ENCODE results near the gene SLC31A2. TPM values are rescaled to one million over a fixed set of nuclear protein-coding genes. Genes with fewer than 3 reads are reported as not detected.

The SLC31A2 gene
- polyA plus RNA-seq, 3 donors, result 82.9 to 247 (median 188) TPM

- Mint-ChIP-seq H3K27me3 (ENCODE audit: low read depth in 3 of 3) (no peaks in the 10 kb centered on the region), H3K4me1 (peaks cover 25% of the 10 kb centered on the region), H3K9me3 (no peaks in the 10 kb centered on the region), H3K27ac (peak overlapping the region; percentile 35 to 79 (median 73)), H3K4me3 (no peak overlapping the region), H3K36me3 (peaks cover 68 to 93% of the 10 kb centered on the region in 2 donors)
- Histone ChIP-seq H3K36me3 (replicated peaks in 1 of 2; ENCODE audit: control insufficient read depth in 1 of 2, insufficient read depth in 2 of 2, low read length in 2 of 2) (peaks cover 75 to 85% of the 10 kb centered on the region in 2 donors), H3K4me2 (replicated peaks; ENCODE audit: extremely low read depth, low read length, poor library complexity, severe bottlenecking) (peak overlapping the region; percentile 65), H3K27me3 (ENCODE audit: control insufficient read depth in 2 of 2, insufficient read depth in 2 of 2, low read length in 2 of 2) (no peaks in the 10 kb centered on the region), H2AFZ (ENCODE audit: insufficient read depth, low read depth, low read length, poor library complexity, severe bottlenecking) (no peak overlapping the region), H3K9ac (ENCODE audit: insufficient read depth, low read length, poor library complexity, severe bottlenecking) (no peak overlapping the region), H4K20me1 (ENCODE audit: insufficient read depth, low read length) (peaks cover 40% of the 10 kb centered on the region), H3K4me1 (ENCODE audit: control insufficient read depth in 1 of 2, insufficient read depth in 2 of 2, low read length in 2 of 2) (peaks cover 20 to 29% of the 10 kb centered on the region in 2 donors), H3K27ac (ENCODE audit: low read depth in 1 of 2, low read length in 2 of 2) (peak overlapping the region in 1 of 2 donors; percentile 69), H3K4me3 (replicated peaks in 1 of 3; ENCODE audit: low read depth in 2 of 3, low read length in 3 of 3) (peak overlapping the region in 1 of 3 experiments; percentile 60), H3K79me2 (ENCODE audit: insufficient read depth, low read length) (peaks cover 68% of the 10 kb centered on the region), H3K9me3 (replicated peaks in 1 of 2; ENCODE audit: control insufficient read depth in 1 of 2, insufficient read depth in 1 of 2, low read length in 2 of 2) (no peaks in the 10 kb centered on the region)
- no peak for TF ChIP-seq CTCF (IDR thresholded peaks at IDR 0.05)
- intact Hi-C loops (cut with micrococcal nuclease), result no loop called here
- DNase-seq, result peak in 1 of 3 donors; percentile 39
- WGBS (ENCODE audit: insufficient coverage), result 0% methylated on average over 1 of the region's 2 CpGs
Measured at GRCh38 chr9:113205432-113205831, 54.6 kb downstream of the SLC31A2 start.

GRCh38 chr9:113205861-113206260 lies 55.1 kb downstream of the SLC31A2 start:
- intact Hi-C loops (cut with micrococcal nuclease), result no loop called here
- H3K36me3 Mint-ChIP-seq, result peaks cover 69 to 93% of the 10 kb centered on the region in 2 donors

More at GRCh38 chr9:113205861-113206260, 55.1 kb downstream of the SLC31A2 start:
- Mint-ChIP-seq H3K4me3 (no peak overlapping the region), H3K27ac (peak overlapping the region; percentile 66 to 91 (median 78)), H3K27me3 (ENCODE audit: low read depth in 3 of 3) (no peaks in the 10 kb centered on the region), H3K9me3 (no peaks in the 10 kb centered on the region), H3K4me1 (peaks cover 25% of the 10 kb centered on the region)
- Histone ChIP-seq H4K20me1 (ENCODE audit: insufficient read depth, low read length) (peaks cover 44% of the 10 kb centered on the region), H2AFZ (ENCODE audit: insufficient read depth, low read depth, low read length, poor library complexity, severe bottlenecking) (no peak overlapping the region), H3K4me3 (replicated peaks in 1 of 3; ENCODE audit: low read depth in 2 of 3, low read length in 3 of 3) (peak overlapping the region in 1 of 3 experiments; percentile 60), H3K27me3 (ENCODE audit: control insufficient read depth in 2 of 2, insufficient read depth in 2 of 2, low read length in 2 of 2) (no peaks in the 10 kb centered on the region), H3K4me1 (ENCODE audit: control insufficient read depth in 1 of 2, insufficient read depth in 2 of 2, low read length in 2 of 2) (peaks cover 20 to 29% of the 10 kb centered on the region in 2 donors), H3K4me2 (replicated peaks; ENCODE audit: extremely low read depth, low read length, poor library complexity, severe bottlenecking) (peak overlapping the region; percentile 65), H3K9me3 (replicated peaks in 1 of 2; ENCODE audit: control insufficient read depth in 1 of 2, insufficient read depth in 1 of 2, low read length in 2 of 2) (no peaks in the 10 kb centered on the region), H3K27ac (ENCODE audit: low read depth in 1 of 2, low read length in 2 of 2) (peak overlapping the region in 1 of 2 donors; percentile 69), H3K9ac (ENCODE audit: insufficient read depth, low read length, poor library complexity, severe bottlenecking) (no peak overlapping the region), H3K79me2 (ENCODE audit: insufficient read depth, low read length) (peaks cover 71% of the 10 kb centered on the region), H3K36me3 (replicated peaks in 1 of 2; ENCODE audit: control insufficient read depth in 1 of 2, insufficient read depth in 2 of 2, low read length in 2 of 2) (peaks cover 77 to 85% of the 10 kb centered on the region in 2 donors)
- TF ChIP-seq CTCF (IDR thresholded peaks at IDR 0.05), result no peak
- peak in 2 of 3 donors; percentile 59 to 77 for DNase-seq
- WGBS (ENCODE audit: insufficient coverage), result no CpG with 5 or more reads among the region's 1 CpG

Data from CD14-positive monocyte (primary cell).